GM12878 (cell line): ENCODE measurements around the gene CCDC117. TPM values are rescaled to one million over a fixed set of nuclear protein-coding genes. Genes with fewer than 3 reads are reported as not detected.
A peak's percentile ranks its signal among the peaks of the same experiment; 100 is the strongest.

Source experiments
- BCL11A ChIP-seq: IDR thresholded peaks from 2 replicates; pipeline ENCODE4 v1.6.1; 2011; ENCODE audit warnings: low read depth, low read length
- CBX5 ChIP-seq: sonication (generic); IDR thresholded peaks from 2 replicates; pipeline ENCODE4 v1.6.1; 2016; ENCODE audit warnings: low read depth, moderate library complexity, mild to moderate bottlenecking, inconsistent platforms
- E2F4 ChIP-seq: IDR thresholded peaks from 2 replicates; pipeline ENCODE4 v1.6.1; 2012; ENCODE audit warnings: low read depth, low read length, improper control_type of control experiment
- ETV6 ChIP-seq, 2 experiments: fragments of 450-650 bp in 1 of 2; IDR thresholded peaks in 1 of 2; conservative IDR thresholded peaks in 1 of 2; 2 replicates each; pipeline ENCODE4 v1.6.1; 2014; ENCODE audit warnings: antibody characterized with exemption in 1 of 2, borderline replicate concordance in 1 of 2, low read depth in 1 of 2, mild to moderate bottlenecking in 1 of 2, moderate library complexity in 1 of 2
- FOXK2 ChIP-seq: fragments of 450-650 bp; IDR thresholded peaks from 2 replicates; pipeline ENCODE4 v1.6.1; 2017; ENCODE audit warnings: mild to moderate bottlenecking, moderate library complexity
- HDAC2 ChIP-seq: fragments of 200-600 bp; sonication (generic); IDR thresholded peaks from 2 replicates; pipeline ENCODE4 v1.6.1; 2017
- IRF3 ChIP-seq: fragments of 450-650 bp; IDR thresholded peaks from 2 replicates; pipeline ENCODE4 v1.6.1; 2014; ENCODE audit warnings: mild to moderate bottlenecking
- NKRF ChIP-seq: fragments of 450-650 bp; conservative IDR thresholded peaks from 2 replicates; pipeline ENCODE4 v1.6.1; 2017; ENCODE audit warnings: mild to moderate bottlenecking, moderate library complexity
- NRF1 ChIP-seq: conservative IDR thresholded peaks from 2 replicates; pipeline ENCODE4 v1.6.1; 2011; ENCODE audit warnings: mild to moderate bottlenecking, low read depth, low read length, improper control_type of control experiment
- RAD51 ChIP-seq: fragments of 450-650 bp; IDR thresholded peaks from 2 replicates; pipeline ENCODE4 v1.6.1; 2016; ENCODE audit warnings: moderate library complexity, mild to moderate bottlenecking, inconsistent platforms
- SIN3A ChIP-seq: IDR thresholded peaks from 2 replicates; pipeline ENCODE4 v1.6.1; 2012; ENCODE audit warnings: low read depth, low read length, improper control_type of control experiment
- STAT3 ChIP-seq: IDR thresholded peaks from 2 replicates; pipeline ENCODE4 v1.6.1; 2011; ENCODE audit warnings: low read depth, low read length, improper control_type of control experiment
- SUPT20H ChIP-seq: IDR thresholded peaks from 2 replicates; pipeline ENCODE4 v1.6.1; 2011; ENCODE audit warnings: low read depth, mild to moderate bottlenecking, low read length, moderate library complexity, borderline replicate concordance; ENCODE audit not compliant: control insufficient read depth
- SUZ12 ChIP-seq: fragments of 200-600 bp; sonication (generic); IDR thresholded peaks from one replicate; pipeline ENCODE4 v1.6.1; 2018; ENCODE audit warnings: antibody characterized with exemption, mild to moderate bottlenecking; ENCODE audit not compliant: unreplicated experiment
- TAF1 ChIP-seq: IDR thresholded peaks from 2 replicates; pipeline ENCODE4 v1.6.1; 2011; ENCODE audit warnings: mild to moderate bottlenecking, low read depth, low read length, borderline replicate concordance
- ZNF274 ChIP-seq: IDR thresholded peaks from one replicate; pipeline ENCODE4 v1.8.0; 2011; ENCODE audit not compliant: insufficient read length, insufficient read depth
- ZNF687 ChIP-seq: fragments of 450-650 bp; IDR thresholded peaks from 2 replicates; pipeline ENCODE4 v1.6.1; 2017; ENCODE audit warnings: mild to moderate bottlenecking, moderate library complexity
- polyA plus RNA-seq, 11 experiments: library from polyadenylated mRNA; depleted of rRNA in 4 of 11; unstranded in 6 of 11; stranded (reverse) in 5 of 11; fragments of >200 nt; fragmentation: Nextera tagmentation in 4 of 11; fragmentation: Illumina TruSeq in 1 of 11; extraction: Ambion mirVana in 4 of 11; extraction: Trizol in 1 of 11; gene quantifications; 1 replicate in 1 of 11; 2 replicates in 10 of 11; pipeline versions ENCODE4 v1.2.1 to v1.2.3, GENCODE V29; 2011 to 2016; ENCODE audit warnings: inconsistent platforms in 2 of 11, missing spikeins in 2 of 11, low read depth in 1 of 11
- total RNA-seq, 4 experiments: library from RNA; depleted of rRNA in 3 of 4; stranded (reverse); fragments of >200 nt in 3 of 4; fragmentation: Illumina TruSeq in 1 of 4; extraction: Trizol in 1 of 4; gene quantifications; 2 replicates each; pipeline versions ENCODE4 v1.2.1 to v1.2.3, GENCODE V29; 2013 to 2021
- TF ChIP-seq, protein P1 (sequence below): fragments of 450-650 bp; IDR thresholded peaks from 2 replicates; pipeline ENCODE4 v1.6.1; 2017; ENCODE audit warnings: mild to moderate bottlenecking, low read depth, inconsistent platforms; ENCODE audit not compliant: poor library complexity, severe bottlenecking

CCDC117 gene
- total and polyA plus RNA-seq, 10 of the 15 experiments (the other 5 are each of a cell fraction or from before 2014, with no cell fraction given) = 6.3 to 32.2 (median 20.6) TPM

GRCh38 chr22:28819253-28820096 lies 47.0 kb downstream of the CCDC117 start (continued):
- 0 out of 2 replicates have a peak, but pooled peaks have one; percentile 67 for TF ChIP-seq ZNF687
- no peak for TF ChIP-seq ZNF274
- no peak for TF ChIP-seq TAF1
- no peak for TF ChIP-seq NKRF
- TF ChIP-seq CBX5 = no peak
- TF ChIP-seq SUZ12 = no peak
- TF ChIP-seq SIN3A = no peak
- TF ChIP-seq RAD51 = peak; percentile 72
- no peak for TF ChIP-seq ETV6 (conservative IDR thresholded peaks at IDR 0.05 in 1 of 2, IDR thresholded peaks at IDR 0.05 in 1 of 2; ENCODE audit: borderline replicate concordance in 1 of 2, low read depth in 1 of 2)
- no peak for TF ChIP-seq NRF1
- TF ChIP-seq FOXK2 = no peak
- TF ChIP-seq E2F4 = no peak
- TF ChIP-seq, protein P1, sequence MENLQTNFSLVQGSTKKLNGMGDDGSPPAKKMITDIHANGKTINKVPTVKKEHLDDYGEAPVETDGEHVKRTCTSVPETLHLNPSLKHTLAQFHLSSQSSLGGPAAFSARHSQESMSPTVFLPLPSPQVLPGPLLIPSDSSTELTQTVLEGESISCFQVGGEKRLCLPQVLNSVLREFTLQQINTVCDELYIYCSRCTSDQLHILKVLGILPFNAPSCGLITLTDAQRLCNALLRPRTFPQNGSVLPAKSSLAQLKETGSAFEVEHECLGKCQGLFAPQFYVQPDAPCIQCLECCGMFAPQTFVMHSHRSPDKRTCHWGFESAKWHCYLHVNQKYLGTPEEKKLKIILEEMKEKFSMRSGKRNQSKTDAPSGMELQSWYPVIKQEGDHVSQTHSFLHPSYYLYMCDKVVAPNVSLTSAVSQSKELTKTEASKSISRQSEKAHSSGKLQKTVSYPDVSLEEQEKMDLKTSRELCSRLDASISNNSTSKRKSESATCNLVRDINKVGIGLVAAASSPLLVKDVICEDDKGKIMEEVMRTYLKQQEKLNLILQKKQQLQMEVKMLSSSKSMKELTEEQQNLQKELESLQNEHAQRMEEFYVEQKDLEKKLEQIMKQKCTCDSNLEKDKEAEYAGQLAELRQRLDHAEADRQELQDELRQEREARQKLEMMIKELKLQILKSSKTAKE = no peak
- peak; percentile 19; the same call in 1 of the 2 replicates for TF ChIP-seq BCL11A
- no peak for TF ChIP-seq HDAC2
- TF ChIP-seq SUPT20H = no peak
- TF ChIP-seq IRF3 = no peak
- no peak for TF ChIP-seq STAT3
